Type B pancreatic cell (in vitro differentiated cells): Measurements from ENCODE around the gene CXCL10. TPM values are rescaled to one million over a fixed set of nuclear protein-coding genes. Genes with fewer than 3 reads are reported as not detected.

Experiments
- DNase-seq: peaks from one replicate; pipeline ENCODE4 v3.0.0; 2021; ENCODE audit warnings: mixed read lengths; ENCODE audit not compliant: unreplicated experiment; ENCODE audit errors: extremely low spot score
- H3K27ac Mint-ChIP-seq: 2 replicates; pipeline ENCODE4 v1.8.0; 2021; ENCODE audit warnings: mild to moderate bottlenecking, mixed read lengths
- H3K27me3 Mint-ChIP-seq: 2 replicates; pipeline ENCODE4 v1.8.0; 2021; ENCODE audit warnings: mixed read lengths
- H3K36me3 Mint-ChIP-seq: 2 replicates; pipeline ENCODE4 v1.8.0; 2021; ENCODE audit warnings: mixed read lengths
- H3K4me1 Mint-ChIP-seq: one replicate; pipeline ENCODE4 v1.8.0; 2021; ENCODE audit warnings: mixed read lengths; ENCODE audit not compliant: unreplicated experiment
- H3K4me3 Mint-ChIP-seq: 2 replicates; pipeline ENCODE4 v1.8.0; 2021; ENCODE audit warnings: mild to moderate bottlenecking, mixed read lengths
- H3K9me3 Mint-ChIP-seq: 2 replicates; pipeline ENCODE4 v1.8.0; 2021; ENCODE audit warnings: mixed read lengths
- CTCF ChIP-seq: fragments of 200-600 bp; sonication (generic); conservative IDR thresholded peaks from 2 replicates; pipeline ENCODE4 v1.5.0; 2021; ENCODE audit warnings: antibody characterized with exemption, mild to moderate bottlenecking
- total RNA-seq: library from RNA; stranded (reverse); gene quantifications from 2 replicates; pipeline ENCODE4 v1.2.1, GENCODE V29; 2021; ENCODE audit warnings: low replicate concordance

Gene CXCL10
- total RNA-seq, 1 donor from 2014 or later, result 0.60 TPM

- no peak for DNase-seq
- no peak overlapping the region for H3K27ac Mint-ChIP-seq
- peaks cover 7% of the 10 kb centered on the region for H3K27me3 Mint-ChIP-seq
- H3K9me3 Mint-ChIP-seq, result no peaks in the 10 kb centered on the region
- H3K36me3 Mint-ChIP-seq, result no peaks in the 10 kb centered on the region
- TF ChIP-seq CTCF, result no peak
- peaks cover 5% of the 10 kb centered on the region for H3K4me1 Mint-ChIP-seq
- no peak overlapping the region for H3K4me3 Mint-ChIP-seq
Observed at GRCh38 chr4:76061421-76061820, 38.1 kb upstream of the CXCL10 start.

- no peak for TF ChIP-seq CTCF
- Mint-ChIP-seq H3K36me3 (no peaks in the 10 kb centered on the region), H3K27me3 (peaks cover 10% of the 10 kb centered on the region), H3K9me3 (no peaks in the 10 kb centered on the region), H3K27ac (no peak overlapping the region), H3K4me1 (peaks cover 9% of the 10 kb centered on the region), H3K4me3 (no peak overlapping the region)
- DNase-seq, result no peak
Observed at GRCh38 chr4:76060506-76060905, 37.2 kb upstream of the CXCL10 start.

GRCh38 chr4:76059750-76060149 is 36.5 kb upstream of the CXCL10 start:
- H3K27ac Mint-ChIP-seq, result no peak overlapping the region
- DNase-seq, result no peak
- H3K36me3 Mint-ChIP-seq, result no peaks in the 10 kb centered on the region
- no peaks in the 10 kb centered on the region for H3K9me3 Mint-ChIP-seq
- TF ChIP-seq CTCF, result no peak
- peaks cover 17% of the 10 kb centered on the region for H3K27me3 Mint-ChIP-seq
- no peak overlapping the region for H3K4me3 Mint-ChIP-seq
- peaks cover 15% of the 10 kb centered on the region for H3K4me1 Mint-ChIP-seq

- TF ChIP-seq CTCF, result no peak
- H3K36me3 Mint-ChIP-seq, result no peaks in the 10 kb centered on the region
- H3K4me1 Mint-ChIP-seq, result peaks cover 16% of the 10 kb centered on the region
- H3K27ac Mint-ChIP-seq, result peak overlapping the region; percentile 35
- H3K4me3 Mint-ChIP-seq, result no peak overlapping the region
- H3K9me3 Mint-ChIP-seq, result no peaks in the 10 kb centered on the region
- peaks cover 17% of the 10 kb centered on the region for H3K27me3 Mint-ChIP-seq
- DNase-seq, result no peak
Observed at GRCh38 chr4:76058888-76059426, 35.7 kb upstream of the CXCL10 start.

- TF ChIP-seq CTCF, result no peak
- Mint-ChIP-seq H3K27ac (no peak overlapping the region), H3K4me3 (no peak overlapping the region), H3K36me3 (no peaks in the 10 kb centered on the region), H3K9me3 (no peaks in the 10 kb centered on the region), H3K27me3 (peaks cover 17% of the 10 kb centered on the region), H3K4me1 (peaks cover 21% of the 10 kb centered on the region)
- no peak for DNase-seq
Observed at GRCh38 chr4:76058302-76058701, 35.0 kb upstream of the CXCL10 start.

GRCh38 chr4:76055421-76055820 is 32.1 kb upstream of the CXCL10 start:
- no peak for TF ChIP-seq CTCF
- no peak overlapping the region for H3K4me3 Mint-ChIP-seq
- no peaks in the 10 kb centered on the region for H3K9me3 Mint-ChIP-seq
- H3K27me3 Mint-ChIP-seq, result peaks cover 17% of the 10 kb centered on the region
- no peak overlapping the region for H3K27ac Mint-ChIP-seq
- no peaks in the 10 kb centered on the region for H3K36me3 Mint-ChIP-seq
- H3K4me1 Mint-ChIP-seq, result peaks cover 21% of the 10 kb centered on the region
- DNase-seq, result no peak
